HG03135 (cell line): ENCODE results near the gene WDCP.
"Not testable (repeated sequence)": the region's sequence is repeated elsewhere in the genome, so short reads cannot be mapped to it uniquely, and the experiment has no call there.

Experiments used
- ATAC-seq: cut with Tn5 transposase; IDR thresholded peaks from one replicate; pipeline ENCODE4 v1.9.1; 2021; ENCODE audit warnings: mild to moderate bottlenecking, moderate library complexity; ENCODE audit not compliant: unreplicated experiment

The WDCP gene

DNA sequence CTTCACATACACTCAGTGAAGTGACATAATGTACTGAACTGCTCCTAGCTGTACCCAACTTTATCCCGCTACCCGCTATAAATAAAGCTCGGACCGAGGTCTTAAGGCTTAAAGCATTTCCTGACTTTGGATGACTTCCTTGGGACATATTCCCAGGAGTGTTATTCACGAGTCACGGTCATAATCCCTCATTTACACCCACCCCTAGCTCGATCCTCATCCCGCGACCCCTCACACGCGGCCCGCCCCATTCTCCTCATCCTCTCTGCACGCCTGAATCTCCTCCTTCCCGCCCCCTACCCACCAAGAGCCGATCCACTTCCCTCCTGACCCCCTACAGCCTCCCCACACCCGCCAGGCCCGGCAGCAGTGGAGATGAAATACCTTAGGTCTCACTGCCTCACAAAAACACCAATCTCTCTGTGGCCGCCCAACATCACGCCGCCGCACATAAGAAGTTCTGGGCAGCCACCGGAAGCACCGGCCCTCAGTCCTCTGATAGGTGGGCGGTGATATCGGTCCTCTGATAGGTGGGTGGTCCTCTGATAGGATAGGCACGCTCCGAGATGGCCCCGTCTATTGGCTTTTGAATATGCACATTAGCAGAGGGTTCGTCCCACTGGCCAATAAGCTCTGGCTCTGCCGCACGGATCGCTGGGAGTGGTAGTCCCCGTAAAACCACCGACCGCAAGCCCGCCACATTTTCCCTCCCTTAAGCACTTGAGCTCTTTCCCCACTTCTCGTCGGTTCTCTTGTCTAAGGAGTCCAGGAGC, at the start of gene WDCP:
TSS of gene WDCP (minus strand) at position 462 of the 773 bp plus-strand sequence. CDS start 7,897 bp downstream, outside the sequence.
- peak; percentile 99 for ATAC-seq

- ATAC-seq, result not testable (repeated sequence)
Measured at GRCh38 chr2:24095171-24095677, 48.0 kb upstream of the WDCP start.

GRCh38 chr2:24093270-24093669, 46.1 kb upstream of the WDCP start:
- ATAC-seq, result not testable (repeated sequence)

- ATAC-seq, result no peak
Measured at GRCh38 chr2:24088821-24089359, 41.7 kb upstream of the WDCP start.

- no peak for ATAC-seq
Measured at GRCh38 chr2:24087032-24087431, 39.8 kb upstream of the WDCP start.

DNA sequence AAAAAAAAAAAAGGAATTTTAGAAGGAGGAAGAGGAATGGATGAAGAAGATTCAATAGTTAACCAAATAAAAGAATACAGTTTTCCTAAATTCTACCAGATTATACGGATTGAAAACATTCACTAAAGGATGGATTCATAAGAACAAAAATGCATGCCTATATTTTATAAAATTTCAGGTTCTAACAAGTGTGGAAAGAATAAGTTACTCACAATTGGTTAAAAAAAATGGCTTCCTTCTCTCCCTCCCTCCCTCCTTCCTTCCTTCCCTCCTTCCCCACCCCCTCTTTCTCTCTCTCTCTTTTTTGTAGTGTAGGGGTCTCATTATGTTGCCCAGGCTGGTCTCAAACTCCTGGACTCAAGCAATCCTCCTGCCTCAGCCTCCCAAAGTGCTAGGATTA, 39.0 kb upstream of the WDCP start:
- ATAC-seq, result no peak

DNA sequence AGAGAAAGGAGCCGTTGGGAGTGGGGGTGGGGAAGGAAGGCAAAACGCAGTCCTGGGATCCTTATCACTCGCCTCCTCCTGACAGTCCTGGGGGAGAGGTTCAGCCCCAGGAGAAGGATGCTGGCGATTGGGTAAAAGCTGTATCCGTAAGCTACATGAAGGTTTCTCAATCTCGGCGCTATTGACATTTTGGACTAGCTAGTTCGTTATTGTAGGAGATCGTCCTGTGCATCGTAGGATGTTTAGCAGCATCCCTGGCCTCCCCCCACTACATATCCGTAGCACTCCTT, 38.0 kb upstream of the WDCP start:
- no peak for ATAC-seq

DNA sequence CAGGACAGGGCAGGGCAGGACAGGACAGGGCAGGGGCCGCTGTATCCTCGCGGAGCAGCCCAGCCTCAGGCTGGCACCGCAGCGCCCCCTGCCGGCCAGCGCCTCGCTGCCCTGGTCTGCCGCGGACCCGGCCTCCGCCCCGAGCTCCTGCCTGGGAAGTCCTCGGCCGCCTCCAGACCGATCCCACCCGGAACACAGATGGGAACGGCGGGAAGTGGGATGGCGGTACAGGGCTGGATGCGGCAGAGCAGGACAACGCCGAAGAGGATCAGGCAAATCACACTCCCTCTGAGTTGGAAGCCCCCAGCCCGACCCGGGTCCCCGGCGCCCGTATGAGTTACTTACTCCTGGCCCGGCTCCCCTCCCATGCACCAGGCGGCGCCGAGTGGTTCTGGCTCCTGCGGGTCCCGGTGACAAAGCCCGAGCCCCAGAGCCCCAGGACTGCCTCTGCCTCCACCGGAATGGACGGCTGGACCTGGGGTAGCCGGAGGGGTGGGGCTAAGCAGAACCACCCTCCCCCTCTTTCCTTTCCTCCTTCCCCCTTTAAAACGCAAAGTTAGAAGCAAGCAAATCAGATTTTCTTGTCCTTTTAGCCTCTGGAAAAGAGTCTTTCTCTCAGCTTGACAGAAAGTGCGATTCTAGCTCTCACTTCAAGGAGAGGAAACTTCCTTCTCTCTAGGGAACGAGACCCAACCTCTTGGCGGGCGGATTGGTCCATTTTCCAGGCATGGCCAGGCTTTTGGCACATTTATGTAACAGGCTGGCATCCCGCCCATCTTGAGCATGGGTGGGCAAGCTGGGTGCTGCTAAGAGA, 37.4 kb upstream of the WDCP start, which contains the start of gene TP53I3:
TSS of gene TP53I3 (minus strand) at position 449 of the 814 bp plus-strand sequence. CDS start 508 bp downstream, outside the sequence.
- ATAC-seq, result peak; percentile 80

DNA sequence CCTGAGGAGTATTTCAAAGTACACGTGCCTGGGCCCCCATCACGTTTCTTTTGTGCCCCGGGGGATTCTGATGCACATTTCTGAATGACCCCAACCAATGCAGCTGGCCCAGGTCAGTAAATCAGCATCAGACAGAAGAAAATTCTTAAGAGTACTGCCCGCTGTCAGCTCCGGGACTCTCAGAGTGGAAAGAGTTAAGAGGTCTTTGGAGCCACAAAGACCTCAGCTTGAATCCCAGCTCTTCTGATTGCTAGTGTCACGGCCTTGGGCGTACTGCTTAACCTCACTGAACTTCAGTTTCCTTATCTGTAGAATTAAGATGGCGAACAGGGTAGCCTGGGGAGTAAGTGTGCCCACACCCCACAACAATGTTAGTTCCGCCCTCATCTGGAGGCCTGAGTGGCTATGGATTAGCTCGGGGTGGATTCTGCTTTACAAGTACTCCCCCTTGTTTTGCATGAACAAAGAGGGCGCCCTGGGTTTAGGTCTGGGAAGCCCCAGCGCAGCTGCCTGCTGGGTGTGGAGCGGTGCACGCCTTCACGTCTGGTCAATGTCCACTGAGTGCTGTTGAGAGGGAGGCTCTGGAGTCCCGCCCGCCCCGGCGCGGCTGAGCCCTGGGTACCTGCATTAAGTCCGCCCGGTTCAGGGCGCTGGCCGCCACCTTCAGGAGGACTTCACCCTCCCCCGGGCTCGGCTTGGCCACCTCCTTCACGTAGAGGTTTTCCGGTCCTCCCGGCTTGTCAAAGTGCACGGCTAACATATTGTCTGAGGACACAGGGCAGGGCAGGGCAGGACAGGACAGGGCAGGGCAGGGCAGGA, 36.6 kb upstream of the WDCP start:
- ATAC-seq, result peak; percentile 71

GRCh38 chr2:24082787-24083566, 35.8 kb upstream of the WDCP start:
- ATAC-seq, result no peak

DNA sequence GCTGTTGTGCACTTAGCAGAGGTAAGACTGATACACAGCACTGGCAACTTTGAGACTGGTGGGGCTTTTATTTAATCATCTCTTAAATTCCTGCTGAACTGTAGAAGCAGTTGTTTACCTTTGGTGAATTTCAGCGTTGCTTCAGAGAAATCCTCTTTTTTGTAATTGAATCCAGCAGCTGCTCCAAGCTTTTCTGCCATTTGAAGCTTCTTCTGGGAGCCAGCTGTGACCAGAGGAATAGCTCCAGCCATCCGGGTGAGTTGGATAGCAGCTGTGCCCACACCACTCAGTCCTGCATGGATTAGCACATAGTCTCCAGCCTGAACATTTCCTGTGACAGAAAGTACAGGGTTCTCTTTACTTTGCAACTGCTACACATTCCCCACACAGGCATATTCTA, 33.5 kb upstream of the WDCP start:
- ATAC-seq, result no peak

GRCh38 chr2:24077879-24078278, 30.7 kb upstream of the WDCP start:
- no peak for ATAC-seq

DNA sequence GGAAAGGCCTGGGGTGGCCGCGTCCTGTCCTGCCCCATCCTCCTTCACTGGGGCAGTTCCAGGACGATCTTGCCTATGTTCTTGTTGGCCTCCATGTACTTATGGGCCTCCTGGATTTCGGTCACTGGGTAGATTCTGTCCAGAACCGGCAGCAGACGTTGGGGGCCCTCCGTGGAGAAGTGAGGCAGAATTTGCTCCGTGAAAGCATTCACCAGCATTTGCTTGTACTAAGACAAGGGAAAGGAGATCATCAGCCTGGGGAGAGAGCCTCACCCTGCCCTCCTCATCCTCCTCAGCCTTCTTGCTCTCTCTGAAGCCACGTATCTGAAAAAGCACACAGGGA, 30.3 kb upstream of the WDCP start:
- no peak for ATAC-seq

GRCh38 chr2:24076849-24077534, 29.8 kb upstream of the WDCP start:
- no peak for ATAC-seq

- ATAC-seq, result peak; percentile 95
Measured at GRCh38 chr2:24075915-24076848, 29.0 kb upstream of the WDCP start, which contains the start of gene SF3B6. Gene SF3B6 (minus strand): TSS chr2:24076326. CDS start chr2:24076229, 97 bp downstream.

DNA sequence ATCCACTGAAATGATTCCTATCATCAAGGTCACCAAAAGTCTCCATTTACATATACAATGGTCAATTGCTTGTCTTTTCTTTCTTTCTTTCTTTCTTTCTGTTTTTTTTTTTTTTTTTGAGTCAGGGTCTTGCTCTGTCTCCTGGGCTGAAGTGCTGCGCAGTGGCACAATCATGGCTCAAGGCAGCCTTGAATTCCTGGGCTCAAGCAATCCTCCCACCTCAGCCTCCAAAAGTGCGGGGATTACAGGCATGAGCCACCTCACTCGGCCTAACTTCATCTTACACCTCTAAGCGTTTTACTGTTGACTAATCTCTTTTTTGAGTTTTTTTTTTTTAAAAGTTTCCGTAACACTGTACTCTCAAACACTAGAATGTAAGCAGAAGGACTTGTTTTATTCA, 28.1 kb upstream of the WDCP start:
- no peak for ATAC-seq

DNA sequence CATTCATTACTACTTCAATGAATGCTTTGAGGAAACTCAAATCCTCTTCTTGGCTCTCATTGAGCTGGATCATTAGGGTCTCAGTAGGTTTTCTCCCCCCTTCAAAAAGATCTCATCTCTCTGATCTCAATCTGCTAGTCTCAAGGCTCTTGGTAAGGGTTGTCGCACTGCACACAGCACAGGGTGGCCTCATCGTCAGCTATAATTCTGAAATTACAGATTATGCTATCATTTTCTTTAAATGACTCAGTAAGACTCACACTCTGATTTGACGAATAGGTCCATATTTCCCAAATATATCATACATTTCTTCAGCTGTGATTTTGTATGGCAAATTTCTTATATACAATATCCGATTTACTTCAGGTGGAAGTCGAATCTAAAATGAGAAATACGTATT, 26.6 kb upstream of the WDCP start:
- no peak for ATAC-seq

- no peak for ATAC-seq
Measured at GRCh38 chr2:24072259-24072658, 25.1 kb upstream of the WDCP start.
